GM19438 (cell line): ENCODE measurements around the gene TNFRSF19.
"Not testable (repeated sequence)": the region's sequence is repeated elsewhere in the genome, so short reads cannot be mapped to it uniquely, and the experiment has no call there.

Source experiments
- ATAC-seq: cut with Tn5 transposase; IDR thresholded peaks from one replicate; pipeline ENCODE4 v1.9.1; 2021; ENCODE audit warnings: low read depth; ENCODE audit not compliant: unreplicated experiment

The TNFRSF19 gene, protein sequence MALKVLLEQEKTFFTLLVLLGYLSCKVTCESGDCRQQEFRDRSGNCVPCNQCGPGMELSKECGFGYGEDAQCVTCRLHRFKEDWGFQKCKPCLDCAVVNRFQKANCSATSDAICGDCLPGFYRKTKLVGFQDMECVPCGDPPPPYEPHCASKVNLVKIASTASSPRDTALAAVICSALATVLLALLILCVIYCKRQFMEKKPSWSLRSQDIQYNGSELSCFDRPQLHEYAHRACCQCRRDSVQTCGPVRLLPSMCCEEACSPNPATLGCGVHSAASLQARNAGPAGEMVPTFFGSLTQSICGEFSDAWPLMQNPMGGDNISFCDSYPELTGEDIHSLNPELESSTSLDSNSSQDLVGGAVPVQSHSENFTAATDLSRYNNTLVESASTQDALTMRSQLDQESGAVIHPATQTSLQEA

DNA sequence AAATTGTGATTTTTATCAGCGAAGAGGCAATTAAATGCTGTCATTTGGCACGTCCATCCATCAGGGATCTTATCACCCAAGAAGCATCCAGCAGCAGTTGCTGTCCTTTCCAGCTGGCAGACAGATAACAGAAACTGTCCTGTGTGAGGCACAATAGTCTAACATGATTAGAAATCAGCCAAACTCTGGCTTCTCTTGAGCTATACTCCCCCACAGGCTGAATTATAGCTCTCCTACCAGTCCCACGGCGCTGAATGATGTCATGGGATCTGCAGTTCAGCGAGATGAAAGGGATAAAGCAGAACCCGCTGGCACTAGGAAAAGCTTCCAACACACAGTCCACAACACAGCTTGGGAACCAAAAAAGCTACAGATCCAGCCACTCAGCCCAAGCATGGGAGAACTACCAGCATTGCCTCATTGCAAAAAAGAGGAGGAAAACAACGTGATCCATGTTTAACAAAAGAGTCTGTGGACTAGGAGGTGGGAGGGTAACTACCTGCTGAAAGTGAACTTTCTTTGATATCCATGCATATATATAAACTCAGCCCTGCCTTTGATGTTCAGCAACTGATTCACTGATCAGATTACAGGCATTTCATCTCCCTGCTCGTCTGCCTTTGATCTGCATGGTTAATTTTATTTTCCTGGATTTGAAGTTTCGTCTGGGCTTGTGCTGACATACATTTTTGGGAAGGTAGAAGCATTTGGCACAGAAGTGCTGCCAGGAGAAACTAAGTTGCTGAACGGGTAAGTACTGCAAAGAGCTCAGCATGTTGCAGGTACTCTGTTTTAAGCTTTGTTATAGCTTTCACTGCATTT, at the start of gene TNFRSF19:
TNFRSF19 (plus strand) TSS at position 314 of the 822 bp plus-strand sequence. CDS start 19,772 bp downstream, outside the sequence.
- no peak for ATAC-seq

DNA sequence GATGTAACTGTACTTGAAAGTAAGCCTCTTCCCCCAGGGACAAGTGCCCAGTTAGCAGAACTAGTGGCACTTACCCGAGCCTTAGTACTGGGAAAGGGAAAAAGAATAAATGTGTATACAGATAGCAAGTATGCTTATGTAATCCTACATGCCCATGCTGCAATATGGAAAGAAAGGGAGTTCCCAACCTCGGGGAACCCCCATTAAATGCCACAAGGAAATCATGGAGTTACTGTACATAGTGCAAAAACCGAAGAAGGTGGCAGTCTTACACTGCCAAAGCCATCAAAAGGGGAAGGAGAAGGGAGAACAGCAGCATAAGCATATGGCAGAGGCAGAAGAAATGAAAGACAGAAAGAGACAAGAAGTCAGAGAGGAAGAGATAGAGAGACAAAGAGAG, 40.3 kb upstream of the TNFRSF19 start:
- not testable (repeated sequence) for ATAC-seq

DNA sequence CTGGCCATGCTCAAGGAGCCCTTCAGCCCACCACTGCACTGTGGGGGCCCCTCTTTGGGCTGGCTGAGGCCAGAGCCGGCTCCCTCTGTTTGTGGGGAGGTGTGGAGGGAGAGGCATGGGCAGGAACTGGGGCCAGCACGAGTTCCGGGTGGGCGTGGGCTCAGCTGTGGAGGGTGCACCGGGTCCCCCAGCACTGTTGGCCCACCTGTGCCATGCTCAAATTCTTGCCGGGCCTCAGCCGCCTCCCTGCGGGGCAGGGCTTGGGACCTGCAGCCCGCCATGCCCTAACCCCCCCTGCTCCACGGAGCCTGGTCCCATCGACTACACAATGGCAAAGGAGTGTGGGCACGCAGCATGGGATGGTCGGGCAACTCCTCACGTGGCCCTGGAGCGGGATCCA, 38.8 kb upstream of the TNFRSF19 start:
- ATAC-seq = no peak

DNA sequence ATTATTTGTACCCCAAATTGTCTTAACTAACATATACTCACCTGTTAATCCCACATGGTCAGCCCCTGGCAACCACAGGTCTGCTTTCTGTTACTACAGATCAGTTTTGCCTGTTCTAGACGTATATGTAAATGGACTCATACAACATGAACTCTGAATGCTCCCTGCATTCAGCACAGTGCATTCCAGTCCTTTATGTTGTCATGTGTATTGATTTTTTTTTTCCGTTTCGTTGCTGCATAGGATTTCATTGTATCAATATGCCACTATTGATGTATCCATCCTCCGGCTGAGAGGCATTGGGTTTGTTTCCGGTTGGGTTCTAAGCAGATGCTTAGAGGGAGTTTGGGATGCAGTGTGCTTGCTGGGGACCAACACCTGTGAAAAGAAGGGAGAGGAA, 36.1 kb upstream of the TNFRSF19 start:
- ATAC-seq = no peak

DNA sequence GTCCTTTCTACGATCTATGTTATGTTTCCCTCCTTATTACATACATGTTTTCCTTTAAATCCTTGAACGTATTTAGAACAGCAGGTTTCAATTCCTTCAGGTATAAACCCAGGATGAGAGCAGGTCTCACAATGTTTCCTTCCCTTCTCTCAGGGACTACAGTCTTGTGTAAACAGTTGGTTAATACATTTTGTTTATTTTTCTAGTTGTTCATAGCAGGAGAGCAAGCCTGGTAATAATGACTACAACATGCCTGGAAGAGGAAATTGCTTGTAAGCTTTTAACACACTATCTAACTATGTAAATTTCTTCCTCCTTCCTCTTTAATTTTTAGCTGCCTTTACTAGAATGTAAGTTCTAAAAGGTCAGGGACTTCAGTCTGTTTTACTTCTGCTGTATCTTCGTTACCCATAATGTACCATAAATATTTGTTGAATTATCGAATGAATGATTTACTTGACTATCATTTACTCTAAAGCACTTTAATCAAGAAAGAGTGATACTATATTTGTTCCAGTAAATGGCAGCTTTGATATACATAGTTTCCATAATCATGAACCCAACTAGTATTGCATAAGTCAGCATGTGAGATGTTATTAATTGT, 28.9 kb upstream of the TNFRSF19 start:
- no peak for ATAC-seq

DNA sequence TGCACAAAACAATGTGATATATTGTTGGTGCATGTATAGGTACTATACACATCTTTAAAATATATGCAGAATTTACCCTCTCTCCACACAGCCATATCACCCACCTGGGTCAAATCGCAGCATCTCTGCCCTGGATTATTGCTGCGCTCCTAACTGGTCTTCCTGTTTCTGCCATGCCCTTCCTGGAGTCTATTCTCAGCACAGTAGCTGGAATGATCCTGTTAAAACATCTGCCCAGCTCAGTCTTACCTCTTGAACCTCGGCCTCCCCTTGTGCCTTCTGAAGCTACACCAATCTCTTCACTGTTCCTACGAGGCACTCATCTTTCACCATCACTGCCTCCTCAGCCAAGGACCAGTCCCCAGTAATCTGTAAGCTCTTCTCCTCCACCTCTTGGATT, 25.5 kb upstream of the TNFRSF19 start:
- ATAC-seq = no peak

DNA sequence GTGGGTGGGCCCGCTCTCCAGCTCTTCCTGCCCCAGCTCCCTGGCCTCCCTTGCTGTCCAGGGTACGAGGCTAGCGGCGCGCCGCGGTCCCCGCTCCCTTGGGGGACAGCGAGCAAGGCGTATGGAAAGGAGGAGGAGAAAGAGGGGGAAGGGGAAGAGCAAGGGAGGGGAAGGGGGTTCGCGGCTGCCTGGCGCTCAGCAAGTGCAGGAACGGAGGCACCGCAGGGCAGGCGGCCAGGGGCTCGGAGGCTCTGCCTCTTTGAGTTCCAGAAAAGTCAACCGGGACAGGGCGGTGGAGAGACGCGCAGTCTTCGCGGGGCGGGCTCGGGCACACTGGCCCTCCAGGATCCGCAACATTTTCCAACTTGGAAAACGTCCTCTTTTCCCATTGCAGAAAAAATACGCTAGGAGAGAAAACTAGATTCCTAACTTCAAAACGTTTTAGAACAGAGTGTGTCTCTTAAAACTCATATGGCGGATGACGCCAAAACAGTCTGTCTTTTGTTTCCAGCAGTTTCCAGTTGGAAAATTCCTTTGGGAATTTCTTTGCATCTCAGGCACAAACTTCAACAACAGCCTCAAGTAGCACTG, 23.1 kb upstream of the TNFRSF19 start:
- ATAC-seq = no peak

DNA sequence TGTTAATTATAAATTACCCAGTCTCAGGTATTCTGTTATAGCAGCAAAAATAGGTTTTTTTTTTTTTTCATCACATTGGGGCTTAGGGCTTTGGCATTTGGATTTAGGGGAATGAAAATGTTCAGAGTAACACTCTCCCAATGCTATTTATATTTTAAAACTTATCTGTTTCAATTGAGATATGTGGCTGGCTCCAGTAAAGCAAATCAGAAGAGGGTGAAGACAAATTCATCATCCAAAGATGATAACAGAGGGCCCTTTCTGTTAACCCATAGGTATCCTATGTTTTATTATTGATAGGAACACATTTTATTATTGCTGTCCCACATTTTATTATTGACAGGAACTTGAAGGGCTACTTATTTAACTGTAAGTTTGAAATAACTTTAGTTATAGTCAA, 20.5 kb upstream of the TNFRSF19 start:
- ATAC-seq = no peak

DNA sequence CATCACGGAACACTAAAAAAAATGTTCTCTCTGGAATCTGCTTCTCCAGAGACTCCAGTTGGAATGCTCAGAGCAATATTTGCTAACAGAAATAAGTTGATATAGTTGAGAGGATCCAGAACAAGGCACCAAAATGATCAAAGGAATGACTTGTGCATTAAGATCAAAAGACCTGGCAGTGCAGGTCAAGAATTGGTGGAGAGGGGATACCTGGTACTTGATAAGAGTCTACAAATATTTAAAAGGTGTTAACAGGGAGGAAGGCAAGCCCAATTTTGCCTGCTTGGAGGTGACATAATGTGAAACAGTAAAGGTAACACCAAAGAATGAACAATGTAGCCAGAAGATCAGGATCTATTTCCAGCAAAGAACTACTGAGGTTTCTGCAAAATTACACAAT, 20.0 kb upstream of the TNFRSF19 start:
- ATAC-seq = no peak

DNA sequence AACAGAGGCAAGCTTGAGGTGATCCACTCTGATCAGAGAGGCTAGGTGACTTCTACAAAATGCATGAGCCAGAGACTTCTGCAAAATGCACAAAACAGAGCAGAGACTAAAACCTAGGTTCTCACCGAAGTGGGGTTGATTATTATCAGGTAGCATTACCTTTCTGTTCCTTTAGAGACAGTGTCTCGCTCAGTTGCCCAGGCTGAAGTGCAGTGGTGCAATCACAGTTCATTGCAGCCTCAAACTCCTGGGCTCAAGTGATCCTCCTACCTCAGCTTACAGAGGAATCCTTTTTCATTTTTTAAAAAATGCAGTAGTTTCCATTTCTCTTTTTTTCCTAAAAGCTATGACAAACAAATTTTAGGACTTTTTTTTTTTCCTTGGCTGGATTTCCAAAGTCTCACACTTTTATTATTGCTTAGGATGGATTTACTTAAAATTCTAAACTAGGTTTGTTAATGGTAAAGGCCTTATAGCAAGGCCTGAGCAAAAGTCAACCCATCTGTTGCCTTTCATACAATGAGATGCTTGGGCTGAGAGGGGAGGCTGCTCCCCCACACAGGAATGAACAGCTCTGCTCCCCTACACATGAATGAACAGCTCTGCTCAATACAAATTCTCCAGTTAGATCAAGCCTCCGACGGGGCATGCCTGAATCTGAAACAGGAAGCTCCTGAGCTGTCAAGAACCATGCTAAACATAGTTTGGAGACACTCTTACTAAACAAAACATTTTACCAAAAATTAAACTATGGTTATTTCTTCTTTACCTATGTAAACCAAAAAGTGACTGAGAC, 18.8 kb upstream of the TNFRSF19 start:
- no peak for ATAC-seq

DNA sequence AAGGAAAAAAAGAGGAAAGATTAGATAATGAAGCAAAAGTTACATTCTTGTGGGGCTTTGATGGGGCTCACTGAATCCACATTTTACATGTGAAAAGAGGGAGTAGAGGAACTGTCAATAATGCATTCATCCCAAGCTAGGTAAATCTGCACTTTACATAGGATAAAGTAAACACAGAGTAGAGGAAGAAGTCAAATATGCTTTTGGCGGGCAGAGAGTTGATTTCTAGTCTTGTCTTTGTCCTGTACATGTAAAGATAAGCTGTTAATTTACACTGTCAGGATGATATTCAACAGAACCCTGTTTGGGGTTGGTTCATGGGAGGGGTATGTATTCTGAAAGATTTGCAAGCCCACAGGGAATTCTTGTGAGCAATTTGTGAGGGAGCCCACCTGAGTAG, 18.0 kb upstream of the TNFRSF19 start:
- ATAC-seq = no peak

DNA sequence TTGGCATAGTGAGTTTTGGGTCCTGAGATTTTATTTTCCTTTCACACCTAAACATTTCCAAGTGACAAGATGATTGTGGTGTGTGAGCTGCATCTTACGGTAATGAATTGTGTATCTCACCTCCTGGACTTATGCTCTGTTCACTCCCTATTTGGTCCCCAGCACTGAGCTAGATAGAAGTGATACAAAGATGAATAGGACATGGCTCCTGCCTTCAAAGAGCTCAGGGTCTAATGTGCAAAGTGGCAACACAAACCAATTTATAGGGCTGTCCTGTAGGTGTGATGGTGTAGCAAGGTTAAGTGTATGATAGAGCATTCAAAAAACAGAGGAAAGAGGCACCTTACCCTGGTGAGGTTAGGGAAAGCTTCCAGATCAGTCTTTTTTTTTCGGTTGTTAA, 17.6 kb upstream of the TNFRSF19 start:
- no peak for ATAC-seq

DNA sequence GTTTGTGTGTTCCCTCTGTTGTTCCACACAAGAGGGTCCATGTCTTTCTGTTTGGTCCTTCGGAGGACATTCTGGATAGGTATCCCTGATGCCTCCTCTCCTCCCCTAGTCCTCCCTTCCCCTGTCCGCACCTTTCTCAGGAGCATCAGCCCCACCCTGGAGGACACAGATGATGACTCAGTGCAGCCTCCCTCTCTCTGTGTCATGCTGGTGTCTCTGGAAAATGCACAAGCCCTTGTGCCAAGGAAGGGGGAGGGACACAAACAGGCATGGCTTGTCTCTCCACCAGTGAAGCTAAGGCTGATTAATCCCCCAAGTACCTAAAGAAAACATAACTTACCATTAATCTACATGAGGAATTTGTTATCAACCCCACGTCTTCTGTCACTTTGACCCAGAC, 16.2 kb upstream of the TNFRSF19 start:
- ATAC-seq = no peak

DNA sequence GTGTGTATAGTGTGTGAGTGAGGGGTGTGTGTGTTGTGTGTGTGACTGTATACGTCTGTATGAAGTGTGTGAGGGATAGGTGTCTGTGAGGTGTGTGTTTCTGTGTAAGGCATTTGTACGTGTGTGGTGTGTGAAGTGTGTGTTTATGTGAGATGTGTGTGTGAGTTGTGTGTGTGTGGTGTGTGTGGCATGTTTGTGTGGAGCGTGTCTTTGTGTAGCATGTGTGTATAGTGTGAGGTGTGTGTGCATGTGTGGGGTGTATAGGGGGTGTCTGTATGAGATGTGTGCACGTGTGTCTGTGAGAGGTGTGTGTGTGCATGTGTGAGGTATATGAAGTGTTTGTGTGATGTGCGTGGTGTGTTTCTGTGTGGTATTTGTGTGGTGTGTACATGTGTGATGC, 13.2 kb upstream of the TNFRSF19 start:
- no peak for ATAC-seq

DNA sequence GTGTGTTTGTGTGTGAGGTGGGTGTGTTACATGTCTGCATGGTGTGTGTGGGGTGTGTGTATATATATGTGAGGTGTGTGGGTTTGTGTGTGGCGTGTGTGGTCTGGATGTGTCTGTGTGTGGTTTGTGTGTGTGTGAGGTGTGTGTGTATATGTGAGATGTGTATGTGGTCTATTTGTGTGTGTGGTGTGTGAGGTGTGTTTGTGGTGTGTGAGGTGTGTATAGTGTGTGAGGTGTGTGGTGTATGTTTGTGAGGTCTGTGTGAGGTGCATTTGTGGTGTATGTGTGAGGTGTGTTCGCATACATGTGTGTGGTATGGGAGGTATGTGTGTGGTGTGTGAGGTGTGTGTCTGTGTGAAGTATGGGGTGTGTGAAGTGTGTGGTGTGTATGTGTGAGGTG, 12.5 kb upstream of the TNFRSF19 start:
- no peak for ATAC-seq

DNA sequence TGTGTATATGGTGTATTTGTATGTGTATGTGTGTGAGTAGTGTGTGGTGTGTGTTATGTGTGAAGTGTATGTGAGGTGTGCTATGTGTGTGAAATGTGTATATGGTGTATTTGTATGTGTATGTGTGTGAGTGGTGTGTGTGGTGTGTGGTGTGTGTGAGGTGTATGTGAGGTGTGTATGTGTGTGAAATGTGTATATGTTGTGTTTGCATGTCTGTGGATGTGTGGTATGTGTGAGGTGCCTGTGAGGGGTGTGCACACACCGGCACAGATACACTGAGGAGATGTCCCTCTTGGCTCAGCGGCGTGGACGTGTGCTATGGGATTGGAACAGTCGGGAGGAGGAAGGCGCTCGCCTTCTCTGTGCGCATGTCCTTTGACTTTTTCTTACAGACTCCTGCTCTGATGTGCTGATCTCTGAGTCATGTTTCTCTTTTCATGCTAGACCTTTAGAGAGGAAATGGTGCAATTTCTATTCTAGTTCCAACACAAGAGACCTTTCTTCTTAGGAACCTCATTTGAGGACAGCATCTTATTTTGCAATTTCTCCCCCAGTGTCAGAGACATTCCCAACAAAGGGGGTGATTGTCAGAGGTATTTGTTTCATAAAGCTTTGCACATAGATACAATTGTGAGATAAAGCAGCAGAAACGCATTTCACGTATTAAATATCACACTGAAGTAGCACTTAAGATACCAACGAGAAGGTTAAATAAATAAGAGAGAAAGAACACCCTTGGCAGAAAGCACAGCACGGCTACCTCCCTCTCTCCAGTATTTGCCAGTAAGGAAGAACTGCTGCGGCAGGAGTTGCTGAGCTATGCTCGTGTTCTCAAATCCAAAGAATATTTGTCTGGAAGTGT, 11.3 kb upstream of the TNFRSF19 start:
- no peak for ATAC-seq

DNA sequence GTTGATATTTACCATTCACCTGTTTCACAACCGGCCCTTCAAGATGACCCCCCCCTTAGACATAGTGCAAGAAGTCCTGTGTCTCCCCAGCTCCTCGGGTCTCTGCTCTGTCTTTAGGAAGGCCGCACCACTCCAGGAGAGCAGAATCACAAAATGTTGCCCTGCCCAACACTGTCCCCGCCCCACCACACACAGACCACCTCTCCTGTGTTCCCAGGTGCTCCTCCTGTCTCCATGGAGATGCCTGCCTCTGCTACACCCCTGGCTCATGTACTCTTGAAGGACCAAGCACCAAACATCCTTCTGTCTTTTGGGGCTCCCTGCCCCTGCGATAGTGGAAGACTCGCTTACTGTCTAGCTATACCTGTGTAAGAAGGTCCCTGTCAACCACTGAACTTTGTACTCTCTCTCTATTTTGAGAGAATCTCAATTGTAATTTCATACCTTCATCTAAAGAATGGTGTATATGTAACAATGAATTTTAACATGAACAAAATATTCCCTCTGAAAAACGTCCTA, 9.6 kb upstream of the TNFRSF19 start:
- no peak for ATAC-seq

DNA sequence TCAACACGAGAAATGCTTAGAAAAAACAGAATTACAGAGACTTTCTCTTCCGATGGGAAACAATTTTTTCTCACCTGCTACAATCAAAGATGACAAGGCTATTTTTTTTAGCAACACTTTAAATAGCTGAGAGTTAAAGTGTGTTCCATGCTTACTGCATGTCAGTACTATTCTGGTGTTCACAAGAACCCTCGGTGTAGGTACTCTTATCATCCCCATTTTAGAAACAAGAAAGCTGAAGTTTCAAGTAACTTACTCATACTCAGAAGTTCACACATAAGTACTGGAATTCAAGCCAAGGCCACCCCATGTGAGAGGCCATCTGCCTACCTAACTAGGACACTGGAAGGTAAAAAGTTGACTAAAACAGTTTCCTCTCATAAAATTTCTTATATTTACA, 9.0 kb upstream of the TNFRSF19 start:
- no peak for ATAC-seq
